ENCODE measurements around the gene IFIT1. TPM values are rescaled to one million over a fixed set of nuclear protein-coding genes. Genes with fewer than 3 reads are reported as not detected.
"Not testable (repeated sequence)": the region's sequence is repeated elsewhere in the genome, so short reads cannot be mapped to it uniquely, and the experiment has no call there.

IFIT1 gene
- total RNA-seq (2014; rRNA removed; shearing (Covaris generic)) = 0.24 and 1.3 TPM in 2 replicates
- polyA plus RNA-seq (2015; cell fraction: cytosol; rRNA removed) = 0.42 and 0.89 TPM in 2 replicates
- polyA plus RNA-seq (2015; cell fraction: nucleus; rRNA removed) = 0.57 and 1.9 TPM in 2 replicates

- in situ Hi-C loops (cut with HindIII; ENCODE audit: low pct_unique_long_range_greater_than_20kb, low sequenced_read_pairs) = no loop called here
- peak; percentile 78 for DNase-seq (ENCODE audit: low read depth, low spot score)
Observed at GRCh38 chr10:89391907-89392756, at the start of gene IFIT1. TSS of gene IFIT1 (plus strand) at chr10:89392623. CDS start at chr10:89392713, 90 bp downstream.

GRCh38 chr10:89343089-89343767, 49.2 kb upstream of the IFIT1 start:
- in situ Hi-C loops (cut with HindIII; ENCODE audit: low pct_unique_long_range_greater_than_20kb, low sequenced_read_pairs) = no loop called here
- no peak for DNase-seq (ENCODE audit: low read depth, low spot score)

- no peak for DNase-seq (ENCODE audit: low read depth, low spot score)
- in situ Hi-C loops (cut with HindIII; ENCODE audit: low pct_unique_long_range_greater_than_20kb, low sequenced_read_pairs) = no loop called here
Observed at GRCh38 chr10:89344156-89344555, 48.3 kb upstream of the IFIT1 start.

- no peak for DNase-seq (ENCODE audit: low read depth, low spot score)
Observed at GRCh38 chr10:89345367-89346000, 46.9 kb upstream of the IFIT1 start.

GRCh38 chr10:89346405-89347254, 45.8 kb upstream of the IFIT1 start:
- in situ Hi-C loops (cut with HindIII; ENCODE audit: low pct_unique_long_range_greater_than_20kb, low sequenced_read_pairs) = no loop called here
- DNase-seq (ENCODE audit: low read depth, low spot score) = peak; percentile 75

More at GRCh38 chr10:89345367-89346000, 46.9 kb upstream of the IFIT1 start:
- in situ Hi-C loops (cut with HindIII; ENCODE audit: low pct_unique_long_range_greater_than_20kb, low sequenced_read_pairs) = no loop called here

- in situ Hi-C loops (cut with HindIII; ENCODE audit: low pct_unique_long_range_greater_than_20kb, low sequenced_read_pairs) = no loop called here
- DNase-seq (ENCODE audit: low read depth, low spot score) = no peak
Observed at GRCh38 chr10:89347701-89348457, 44.5 kb upstream of the IFIT1 start.

- DNase-seq (ENCODE audit: low read depth, low spot score) = no peak
- in situ Hi-C loops (cut with HindIII; ENCODE audit: low pct_unique_long_range_greater_than_20kb, low sequenced_read_pairs) = no loop called here
Observed at GRCh38 chr10:89348481-89348880, 43.9 kb upstream of the IFIT1 start.

GRCh38 chr10:89348975-89349374, 43.4 kb upstream of the IFIT1 start:
- in situ Hi-C loops (cut with HindIII; ENCODE audit: low pct_unique_long_range_greater_than_20kb, low sequenced_read_pairs) = no loop called here

GRCh38 chr10:89350631-89351315, 41.6 kb upstream of the IFIT1 start:
- not testable (repeated sequence) for DNase-seq (ENCODE audit: low read depth, low spot score)

More at GRCh38 chr10:89348975-89349374, 43.4 kb upstream of the IFIT1 start:
- no peak for DNase-seq (ENCODE audit: low read depth, low spot score)

GRCh38 chr10:89351412-89351779, 41.0 kb upstream of the IFIT1 start:
- no peak for DNase-seq (ENCODE audit: low read depth, low spot score)

More at GRCh38 chr10:89350631-89351315, 41.6 kb upstream of the IFIT1 start:
- in situ Hi-C loops (cut with HindIII; ENCODE audit: low pct_unique_long_range_greater_than_20kb, low sequenced_read_pairs) = not testable (repeated sequence)

GRCh38 chr10:89351780-89352597, 40.4 kb upstream of the IFIT1 start:
- no peak for DNase-seq (ENCODE audit: low read depth, low spot score)
- in situ Hi-C loops (cut with HindIII; ENCODE audit: low pct_unique_long_range_greater_than_20kb, low sequenced_read_pairs) = no loop called here

More at GRCh38 chr10:89351412-89351779, 41.0 kb upstream of the IFIT1 start:
- in situ Hi-C loops (cut with HindIII; ENCODE audit: low pct_unique_long_range_greater_than_20kb, low sequenced_read_pairs) = no loop called here

GRCh38 chr10:89352802-89353201, 39.6 kb upstream of the IFIT1 start:
- in situ Hi-C loops (cut with HindIII; ENCODE audit: low pct_unique_long_range_greater_than_20kb, low sequenced_read_pairs) = no loop called here
- DNase-seq (ENCODE audit: low read depth, low spot score) = no peak

- DNase-seq (ENCODE audit: low read depth, low spot score) = no peak
- in situ Hi-C loops (cut with HindIII; ENCODE audit: low pct_unique_long_range_greater_than_20kb, low sequenced_read_pairs) = no loop called here
Observed at GRCh38 chr10:89355394-89355931, 37.0 kb upstream of the IFIT1 start.

GRCh38 chr10:89357096-89357495, 35.3 kb upstream of the IFIT1 start:
- DNase-seq (ENCODE audit: low read depth, low spot score) = no peak
- in situ Hi-C loops (cut with HindIII; ENCODE audit: low pct_unique_long_range_greater_than_20kb, low sequenced_read_pairs) = no loop called here

GRCh38 chr10:89357975-89358374, 34.4 kb upstream of the IFIT1 start:
- in situ Hi-C loops (cut with HindIII; ENCODE audit: low pct_unique_long_range_greater_than_20kb, low sequenced_read_pairs) = no loop called here
- no peak for DNase-seq (ENCODE audit: low read depth, low spot score)
